HG03159 (cell line): ENCODE results near the gene GABBR1.
A peak's percentile ranks its signal among the peaks of the same experiment; 100 is the strongest.
"Not testable (repeated sequence)": the region's sequence is repeated elsewhere in the genome, so short reads cannot be mapped to it uniquely, and the experiment has no call there.

Source experiments
- ATAC-seq: cut with Tn5 transposase; IDR thresholded peaks from one replicate; pipeline ENCODE4 v1.9.1; 2021; ENCODE audit warnings: mild to moderate bottlenecking, moderate library complexity; ENCODE audit not compliant: unreplicated experiment

Gene GABBR1

GRCh38 chr6:29632789-29633533 is at the start of gene GABBR1:
GABBR1 (minus strand) TSS chr6:29633183; CDS start chr6:29632385, 798 bp downstream.
- ATAC-seq: peak; percentile 64

GRCh38 chr6:29681811-29682210 is 48.8 kb upstream of the GABBR1 start:
- ATAC-seq: no peak

- no peak for ATAC-seq
These were observed 47.9 kb upstream of the GABBR1 start, which contains the start of gene ZFP57 for GRCh38 chr6:29680904-29681303. ZFP57 (minus strand) TSS chr6:29681152; CDS start chr6:29677003, 4,149 bp downstream.

GRCh38 chr6:29680416-29680815 is 47.4 kb upstream of the GABBR1 start:
- ATAC-seq: no peak

GRCh38 chr6:29679962-29680361 is 47.0 kb upstream of the GABBR1 start:
- ATAC-seq: no peak

- no peak for ATAC-seq
These were observed 45.1 kb upstream of the GABBR1 start for GRCh38 chr6:29678114-29678513.

- ATAC-seq: no peak
These were observed 44.1 kb upstream of the GABBR1 start for GRCh38 chr6:29676981-29677601.

GRCh38 chr6:29675561-29675960 is 42.6 kb upstream of the GABBR1 start:
- no peak for ATAC-seq

- no peak for ATAC-seq
These were observed 41.0 kb upstream of the GABBR1 start for GRCh38 chr6:29674008-29674407.

- no peak for ATAC-seq
These were observed 40.2 kb upstream of the GABBR1 start for GRCh38 chr6:29673161-29673560.

GRCh38 chr6:29672116-29672515 is 39.1 kb upstream of the GABBR1 start:
- not testable (repeated sequence) for ATAC-seq

- no peak for ATAC-seq
These were observed 38.0 kb upstream of the GABBR1 start for GRCh38 chr6:29671026-29671425.

- no peak for ATAC-seq
These were observed 34.2 kb upstream of the GABBR1 start for GRCh38 chr6:29667158-29667557.

GRCh38 chr6:29666826-29667130 is 33.8 kb upstream of the GABBR1 start:
- no peak for ATAC-seq

GRCh38 chr6:29665942-29666825 is 33.2 kb upstream of the GABBR1 start:
- ATAC-seq: no peak

- no peak for ATAC-seq
These were observed 30.5 kb upstream of the GABBR1 start for GRCh38 chr6:29663300-29664042.

- not testable (repeated sequence) for ATAC-seq
These were observed 28.6 kb upstream of the GABBR1 start for GRCh38 chr6:29661502-29662141.

GRCh38 chr6:29661071-29661470 is 28.1 kb upstream of the GABBR1 start:
- no peak for ATAC-seq

- no peak for ATAC-seq
These were observed 23.8 kb upstream of the GABBR1 start, which contains the start of gene MOG for GRCh38 chr6:29656798-29657197. MOG (plus strand) TSS chr6:29657092; CDS start chr6:29657210, 118 bp downstream.

GRCh38 chr6:29656157-29656556 is 23.2 kb upstream of the GABBR1 start:
- no peak for ATAC-seq
